NCI-H2227 (cell line): ENCODE measurements around the gene TAAR5.
"Not testable (repeated sequence)": the region's sequence is repeated elsewhere in the genome, so short reads cannot be mapped to it uniquely, and the experiment has no call there.

Experiments
- DNase-seq: peaks from one replicate; lab custom pipeline; 2025; ENCODE audit not compliant: unreplicated experiment; lab: John Stamatoyannopoulos, UW

The TAAR5 gene

DNA sequence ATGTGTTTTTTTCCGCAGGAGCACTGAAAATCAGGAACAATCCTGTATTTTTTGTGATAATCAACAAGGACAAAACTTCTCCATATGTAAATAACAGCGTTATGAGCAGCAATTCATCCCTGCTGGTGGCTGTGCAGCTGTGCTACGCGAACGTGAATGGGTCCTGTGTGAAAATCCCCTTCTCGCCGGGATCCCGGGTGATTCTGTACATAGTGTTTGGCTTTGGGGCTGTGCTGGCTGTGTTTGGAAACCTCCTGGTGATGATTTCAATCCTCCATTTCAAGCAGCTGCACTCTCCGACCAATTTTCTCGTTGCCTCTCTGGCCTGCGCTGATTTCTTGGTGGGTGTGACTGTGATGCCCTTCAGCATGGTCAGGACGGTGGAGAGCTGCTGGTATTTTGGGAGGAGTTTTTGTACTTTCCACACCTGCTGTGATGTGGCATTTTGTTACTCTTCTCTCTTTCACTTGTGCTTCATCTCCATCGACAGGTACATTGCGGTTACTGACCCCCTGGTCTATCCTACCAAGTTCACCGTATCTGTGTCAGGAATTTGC is 19.2 kb downstream of the TAAR5 start, which contains the start of gene TAAR6:
TAAR6 (plus strand) TSS at position 102 of the 557 bp plus-strand sequence; CDS start at position 102, 0 bp downstream.
- no peak for DNase-seq

DNA sequence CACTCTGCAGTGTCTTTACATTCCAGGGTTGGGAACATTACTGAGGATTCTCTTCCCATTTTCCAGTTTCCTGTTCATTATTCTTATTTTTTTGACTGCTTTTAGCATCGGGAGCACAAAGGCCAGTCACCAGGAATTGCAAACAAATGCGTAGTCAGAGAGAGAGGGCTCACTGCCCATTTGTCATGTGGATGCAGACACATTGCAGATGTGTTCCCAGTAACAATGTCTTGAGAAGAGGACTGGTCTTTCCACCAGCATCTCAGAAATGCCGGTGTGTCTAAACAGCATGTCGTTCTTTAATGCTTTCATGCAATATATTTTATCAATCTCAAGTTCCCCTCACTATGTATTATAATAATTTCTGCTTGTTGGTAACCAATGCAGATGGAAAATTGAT is 20.4 kb downstream of the TAAR5 start:
- DNase-seq, result no peak

DNA sequence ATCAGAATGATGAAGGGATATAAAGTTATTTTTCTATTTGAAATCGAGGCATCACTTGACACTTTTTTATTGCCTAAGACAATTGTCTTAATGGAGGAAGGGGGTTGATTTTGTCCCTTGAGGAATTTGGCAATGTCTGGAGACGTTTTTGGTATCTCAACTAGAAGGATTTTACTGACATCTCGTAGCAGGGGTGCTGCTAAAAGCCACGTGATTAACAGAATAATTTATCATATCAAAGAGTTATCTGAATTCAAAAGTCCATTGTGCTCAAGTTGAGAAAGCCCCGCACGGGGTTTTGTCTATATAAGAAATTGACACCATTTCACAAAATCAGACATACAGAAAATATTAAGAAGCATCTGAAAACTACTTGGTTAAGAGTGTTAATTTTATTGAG is 20.9 kb downstream of the TAAR5 start:
- DNase-seq, result no peak

- DNase-seq, result no peak
Observed at GRCh38 chr6:132567566-132567965, 22.0 kb downstream of the TAAR5 start.

DNA sequence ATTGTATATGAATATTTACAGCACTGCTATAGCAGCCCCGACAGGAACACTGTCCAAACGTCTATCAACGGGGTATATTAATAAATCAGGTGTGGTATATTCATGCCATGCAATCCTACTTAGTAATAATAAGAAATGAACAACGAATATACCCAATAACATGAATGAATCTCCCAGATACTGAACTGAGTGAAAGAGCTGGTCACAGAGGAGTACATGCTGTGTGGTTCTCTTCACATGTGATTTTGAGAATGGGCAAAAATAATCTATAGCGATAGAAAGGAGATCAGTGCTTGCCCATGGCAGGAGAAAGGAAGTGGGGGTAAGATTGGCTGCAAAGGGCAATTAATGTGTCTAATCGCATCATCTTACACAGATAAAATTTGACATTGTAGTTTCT is 23.1 kb downstream of the TAAR5 start:
- no peak for DNase-seq

DNA sequence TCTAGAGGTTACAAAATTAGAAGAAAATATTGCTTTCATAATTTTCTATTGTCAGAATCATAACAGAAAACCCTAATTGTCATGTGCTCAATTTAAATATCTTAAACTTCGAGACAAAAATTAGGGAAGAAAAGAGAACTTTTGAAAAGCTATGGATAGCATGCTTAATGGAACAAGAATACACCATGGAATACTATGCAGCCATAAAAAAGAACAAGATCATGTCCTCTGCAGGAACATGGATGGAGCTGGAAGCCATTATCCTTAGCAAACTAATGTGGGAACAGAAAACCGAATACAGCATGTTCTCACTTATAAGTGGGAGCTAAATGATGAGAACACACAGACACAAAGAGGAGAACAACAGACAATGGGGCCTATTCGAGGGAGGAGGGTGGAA is 29.5 kb downstream of the TAAR5 start:
- DNase-seq, result not testable (repeated sequence)

- no peak for DNase-seq
Observed at GRCh38 chr6:132552372-132552771, 37.2 kb downstream of the TAAR5 start, which contains the start of gene TAAR8. TAAR8 (plus strand) TSS chr6:132552672; CDS start chr6:132552693, 21 bp downstream.

DNA sequence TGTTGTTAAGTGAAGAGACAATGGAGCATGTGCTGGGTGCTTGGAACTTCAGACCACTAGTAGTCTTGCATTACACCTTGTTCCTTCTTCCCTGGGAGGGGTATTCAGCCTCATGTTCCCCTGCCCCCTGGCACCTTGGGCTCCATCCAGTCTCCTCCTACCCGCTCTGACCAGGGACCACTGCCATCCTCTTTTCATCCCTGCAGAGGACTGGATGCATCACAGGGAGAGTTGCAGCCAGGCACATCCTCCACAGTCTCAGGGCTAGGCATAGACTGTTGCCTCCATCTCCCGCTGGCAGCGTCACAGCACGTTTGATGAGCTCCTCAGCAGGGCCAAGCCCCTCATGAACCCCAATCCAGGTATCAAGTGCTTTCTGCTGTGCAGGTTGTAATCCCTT is 38.3 kb downstream of the TAAR5 start:
- no peak for DNase-seq

DNA sequence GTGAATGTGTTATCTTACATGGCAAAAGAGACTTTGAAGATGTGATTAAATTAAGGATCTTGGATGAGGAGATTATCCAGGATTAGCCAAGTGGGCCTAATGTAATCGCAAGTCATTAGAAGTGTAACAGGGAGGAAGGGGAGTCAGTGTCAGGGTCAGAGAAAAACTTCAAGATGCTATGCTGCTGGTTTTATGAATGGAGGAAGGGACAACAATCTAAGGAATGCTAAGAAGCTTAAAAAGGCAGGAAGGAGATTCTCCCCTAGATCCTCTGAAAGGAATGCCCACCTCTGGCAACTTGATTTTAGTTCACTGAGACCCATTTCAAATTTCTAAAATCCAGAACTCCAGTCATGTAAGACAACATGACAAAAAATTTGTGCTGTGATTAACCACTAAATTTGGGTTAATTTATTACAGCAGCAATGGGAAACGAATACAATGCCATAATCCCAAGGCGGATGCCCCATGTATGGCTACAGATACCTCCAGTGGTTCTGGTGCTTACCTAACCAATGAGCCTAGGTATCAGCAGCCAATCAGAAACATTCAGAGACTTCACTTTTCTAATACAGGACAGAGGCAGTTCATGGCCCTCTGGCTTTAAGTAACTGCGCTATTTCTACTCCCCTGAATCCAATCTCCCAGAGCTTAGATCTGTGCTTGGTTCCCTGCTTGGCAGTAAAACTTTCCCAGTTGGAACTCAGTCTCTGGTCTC is 40.6 kb downstream of the TAAR5 start:
- no peak for DNase-seq

DNA sequence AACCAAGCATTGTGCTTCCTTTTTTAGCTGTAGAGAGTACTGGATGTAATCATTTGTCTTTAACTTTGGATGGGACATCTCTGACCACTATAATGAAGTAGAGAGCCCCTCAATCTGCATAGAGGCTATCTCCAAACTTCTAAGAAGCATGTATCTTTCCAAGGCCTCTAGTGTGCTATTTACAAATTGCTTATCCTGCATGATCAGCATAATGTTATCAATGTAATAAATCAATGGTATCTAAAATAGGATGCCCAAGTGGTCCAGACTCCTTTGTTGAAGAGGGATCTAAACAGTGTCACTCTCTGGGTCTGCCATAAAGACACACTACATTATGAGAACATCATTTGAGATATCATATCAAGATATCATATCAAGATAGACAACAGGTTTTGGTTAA is 44.7 kb downstream of the TAAR5 start:
- DNase-seq, result no peak
